WI38 (cell line): ENCODE results near the gene GALT.

Experiments used
- H3K4me3 ChIP-seq: 2 replicates; pipeline ENCODE4 v1.5.1; 2011; ENCODE audit warnings: low read depth, mild to moderate bottlenecking, control low read depth, low read length
- TF ChIP-seq, protein P1 (sequence below): IDR thresholded peaks from 2 replicates; pipeline ENCODE4 v1.5.1; 2012; ENCODE audit warnings: low read depth, mild to moderate bottlenecking, control low read depth, low read length

Gene GALT

DNA sequence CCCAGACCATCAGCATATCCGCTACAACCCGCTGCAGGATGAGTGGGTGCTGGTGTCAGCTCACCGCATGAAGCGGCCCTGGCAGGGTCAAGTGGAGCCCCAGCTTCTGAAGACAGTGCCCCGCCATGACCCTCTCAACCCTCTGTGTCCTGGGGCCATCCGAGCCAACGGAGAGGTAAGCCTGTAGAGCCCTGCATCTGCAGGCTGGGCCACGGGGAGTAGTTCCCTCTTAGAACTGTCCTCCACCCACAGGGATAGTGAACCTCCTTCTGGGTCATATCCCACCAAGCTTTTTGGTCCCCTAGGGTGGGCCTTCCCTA, 569 bp downstream of the GALT start:
- peak overlapping the region; percentile 80 for H3K4me3 ChIP-seq
- TF ChIP-seq, protein P1, sequence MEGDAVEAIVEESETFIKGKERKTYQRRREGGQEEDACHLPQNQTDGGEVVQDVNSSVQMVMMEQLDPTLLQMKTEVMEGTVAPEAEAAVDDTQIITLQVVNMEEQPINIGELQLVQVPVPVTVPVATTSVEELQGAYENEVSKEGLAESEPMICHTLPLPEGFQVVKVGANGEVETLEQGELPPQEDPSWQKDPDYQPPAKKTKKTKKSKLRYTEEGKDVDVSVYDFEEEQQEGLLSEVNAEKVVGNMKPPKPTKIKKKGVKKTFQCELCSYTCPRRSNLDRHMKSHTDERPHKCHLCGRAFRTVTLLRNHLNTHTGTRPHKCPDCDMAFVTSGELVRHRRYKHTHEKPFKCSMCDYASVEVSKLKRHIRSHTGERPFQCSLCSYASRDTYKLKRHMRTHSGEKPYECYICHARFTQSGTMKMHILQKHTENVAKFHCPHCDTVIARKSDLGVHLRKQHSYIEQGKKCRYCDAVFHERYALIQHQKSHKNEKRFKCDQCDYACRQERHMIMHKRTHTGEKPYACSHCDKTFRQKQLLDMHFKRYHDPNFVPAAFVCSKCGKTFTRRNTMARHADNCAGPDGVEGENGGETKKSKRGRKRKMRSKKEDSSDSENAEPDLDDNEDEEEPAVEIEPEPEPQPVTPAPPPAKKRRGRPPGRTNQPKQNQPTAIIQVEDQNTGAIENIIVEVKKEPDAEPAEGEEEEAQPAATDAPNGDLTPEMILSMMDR = no peak; the same call in 1 of the 2 replicates

DNA sequence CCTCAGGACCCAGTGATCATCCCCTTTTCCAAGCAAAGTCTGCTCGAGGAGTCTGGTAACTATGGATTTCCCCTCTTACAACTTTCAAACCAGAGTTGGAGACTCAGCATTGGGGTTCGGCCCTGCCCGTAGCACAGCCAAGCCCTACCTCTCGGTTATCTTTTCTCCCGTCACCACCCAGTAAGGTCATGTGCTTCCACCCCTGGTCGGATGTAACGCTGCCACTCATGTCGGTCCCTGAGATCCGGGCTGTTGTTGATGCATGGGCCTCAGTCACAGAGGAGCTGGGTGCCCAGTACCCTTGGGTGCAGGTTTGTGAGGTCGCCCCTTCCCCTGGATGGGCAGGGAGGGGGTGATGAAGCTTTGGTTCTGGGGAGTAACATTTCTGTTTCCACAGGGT, 1.2 kb downstream of the GALT start:
- TF ChIP-seq, protein P1 = no peak
- H3K4me3 ChIP-seq = peak overlapping the region; percentile 80

DNA sequence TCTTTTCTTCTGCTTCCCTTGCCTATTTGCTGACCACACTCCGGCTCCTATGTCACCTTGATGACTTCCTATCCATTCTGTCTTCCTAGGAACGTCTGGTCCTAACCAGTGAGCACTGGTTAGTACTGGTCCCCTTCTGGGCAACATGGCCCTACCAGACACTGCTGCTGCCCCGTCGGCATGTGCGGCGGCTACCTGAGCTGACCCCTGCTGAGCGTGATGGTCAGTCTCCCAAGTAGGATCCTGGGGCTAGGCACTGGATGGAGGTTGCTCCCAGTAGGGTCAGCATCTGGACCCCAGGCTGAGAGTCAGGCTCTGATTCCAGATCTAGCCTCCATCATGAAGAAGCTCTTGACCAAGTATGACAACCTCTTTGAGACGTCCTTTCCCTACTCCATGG, 2.2 kb downstream of the GALT start:
- TF ChIP-seq, protein P1 = no peak
- no peak overlapping the region for H3K4me3 ChIP-seq

DNA sequence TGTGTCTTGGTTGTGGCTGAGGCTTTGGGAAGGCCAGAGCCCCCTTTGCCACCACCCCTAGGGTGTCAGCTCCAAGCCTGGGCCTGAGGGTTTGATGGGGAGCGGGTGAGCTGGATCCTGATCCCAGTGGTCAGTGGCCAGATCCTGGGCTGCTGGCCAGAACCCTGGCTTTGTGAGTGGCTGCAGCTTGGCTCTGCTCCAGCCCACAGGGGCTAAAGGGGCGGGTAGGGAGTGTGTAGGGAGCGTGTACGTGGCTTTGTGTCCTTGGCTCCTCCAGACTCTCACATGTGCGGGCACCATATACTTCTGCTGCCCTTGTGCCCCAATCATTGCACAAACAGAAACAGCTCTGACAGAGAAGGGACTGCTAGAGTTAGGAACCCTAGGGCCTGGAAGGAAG, 4.3 kb downstream of the GALT start:
- H3K4me3 ChIP-seq = no peak overlapping the region
- TF ChIP-seq, protein P1 = no peak

DNA sequence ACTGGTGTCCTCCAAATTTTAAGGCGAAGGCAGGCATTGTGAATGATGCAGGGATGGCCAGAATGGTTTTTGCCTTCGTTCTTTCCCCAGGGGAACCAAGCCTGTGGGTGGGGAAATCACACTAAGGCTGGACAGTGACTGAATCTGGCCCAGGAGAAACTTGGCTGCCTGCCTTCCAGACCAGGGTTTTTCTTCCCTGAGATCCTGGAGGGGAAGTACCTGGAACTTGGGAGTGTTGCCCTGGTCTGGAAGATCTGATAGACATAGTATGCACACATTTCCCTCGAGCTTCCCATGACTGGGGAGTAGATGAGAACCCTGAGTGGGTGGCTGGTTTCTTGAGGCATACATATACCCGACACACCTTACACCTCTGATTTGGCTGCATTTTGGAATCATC, 4.8 kb downstream of the GALT start:
- peak overlapping the region; percentile 63 for H3K4me3 ChIP-seq
- TF ChIP-seq, protein P1 = no peak

DNA sequence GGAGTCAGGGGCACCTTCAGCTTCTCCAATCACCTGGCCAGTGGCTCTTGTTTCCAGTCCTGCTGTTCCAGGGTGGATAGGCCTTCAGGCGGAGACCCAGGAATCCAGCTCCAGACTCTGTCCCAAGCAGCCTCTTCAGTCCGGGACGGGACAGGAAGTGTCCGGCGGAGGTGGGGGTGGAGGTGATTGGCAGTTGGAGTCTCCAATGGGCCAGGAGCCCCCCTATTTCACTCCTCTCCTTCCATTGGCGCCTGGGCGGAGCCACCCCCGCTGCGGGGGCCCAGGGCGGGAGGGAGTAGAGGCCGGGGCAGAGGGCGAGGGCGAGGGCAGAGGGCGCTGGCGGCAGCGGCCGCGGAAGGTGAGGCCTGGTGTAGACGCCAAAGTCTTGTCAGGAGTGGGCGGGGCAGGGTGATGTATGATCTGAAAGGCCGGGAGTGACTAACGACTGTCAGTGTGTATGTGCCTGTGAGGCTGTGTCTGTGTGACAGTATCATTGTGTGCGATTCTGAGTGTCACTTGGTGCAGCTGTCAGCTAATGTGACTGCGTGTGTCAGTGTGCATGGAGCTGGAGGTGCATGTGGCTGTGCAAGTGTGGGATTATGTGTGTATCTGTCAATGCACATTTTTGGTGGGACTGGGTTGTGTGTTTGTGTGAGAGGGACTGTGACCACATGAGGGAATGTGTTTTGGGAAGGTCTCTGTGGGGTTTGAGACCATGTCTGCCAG, 5.6 kb downstream of the GALT start, which contains the start of gene IL11RA:
Gene IL11RA, plus strand, starts transcription at position 310 of the 726 bp plus-strand sequence. CDS start 3,033 bp downstream, outside the sequence.
- H3K4me3 ChIP-seq = peak within 1 kb of the TSS; percentile 63
- TF ChIP-seq, protein P1 = no peak

DNA sequence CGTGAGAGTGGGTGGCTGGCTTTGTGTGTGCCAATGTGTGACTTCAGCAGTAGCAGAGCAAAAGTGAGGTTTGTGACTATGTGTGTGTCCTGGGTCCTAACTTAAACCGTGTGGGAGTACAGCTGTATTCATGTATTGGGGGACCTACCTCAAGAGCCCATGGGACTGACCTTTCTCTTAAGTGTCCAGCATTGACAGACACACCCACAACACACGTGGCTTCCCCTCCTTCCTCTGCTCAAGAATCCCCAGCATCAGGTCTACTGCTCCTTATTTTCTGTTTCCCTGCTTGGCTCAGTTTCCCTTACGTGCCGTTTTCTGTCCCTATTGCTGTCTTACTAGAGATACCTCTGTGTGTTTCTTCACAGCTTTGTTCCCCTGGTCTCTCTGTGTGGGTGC, 6.1 kb downstream of the GALT start:
- H3K4me3 ChIP-seq = peak overlapping the region; percentile 63
- TF ChIP-seq, protein P1 = no peak
